Measurements from ENCODE around the gene FAM8A1.
"Not testable (repeated sequence)": the region's sequence is repeated elsewhere in the genome, so short reads cannot be mapped to it uniquely, and the experiment has no call there.

The FAM8A1 gene

GRCh38 chr6:17583811-17584210 lies 16.3 kb upstream of the FAM8A1 start:
- Histone ChIP-seq H3K4me3 (no peak overlapping the region), H3K9ac (no peak overlapping the region), H3K27me3 (peaks cover 19% of the 10 kb centered on the region), H4K20me1 (no peaks in the 10 kb centered on the region), H3K4me2 (peak overlapping the region; percentile 10; the same call in 1 of the 2 replicates), H3K9me3 (peaks cover 27% of the 10 kb centered on the region), H3K36me3 (no peaks in the 10 kb centered on the region), H3K27ac (no peak overlapping the region), H3K4me1 (peaks cover 26% of the 10 kb centered on the region)
- TF ChIP-seq Cebpa-rat (IDR thresholded peaks at IDR 0.05) = no peak

DNA sequence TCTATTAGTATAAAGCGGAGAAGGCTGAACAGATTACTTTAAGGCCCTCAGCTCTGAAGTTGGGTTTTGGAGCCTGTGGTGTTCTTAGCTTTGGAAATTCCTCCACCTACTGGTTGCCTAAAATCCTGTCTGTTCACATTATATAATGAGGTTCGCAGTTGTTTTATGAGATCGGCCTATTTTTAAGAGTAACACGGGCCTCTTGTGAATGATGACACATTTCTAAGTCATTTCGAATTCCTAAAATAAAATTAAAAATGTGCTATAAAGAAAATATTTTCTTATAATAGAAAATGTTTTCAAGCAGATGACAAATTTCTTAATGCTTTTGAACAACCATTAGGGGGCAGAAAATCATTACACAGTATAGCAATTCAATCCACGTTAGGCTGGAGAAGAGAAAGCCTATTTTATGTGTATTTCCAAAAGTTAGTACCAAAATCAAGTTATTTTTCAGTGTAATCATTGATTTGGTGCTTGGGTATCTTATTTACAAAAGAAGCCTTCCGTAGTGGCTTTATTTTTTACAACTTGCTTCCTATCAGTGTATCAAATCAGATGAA lies 15.8 kb upstream of the FAM8A1 start:
- H3K36me3 ChIP-seq = no peaks in the 10 kb centered on the region
- H4K20me1 ChIP-seq = no peaks in the 10 kb centered on the region
- H3K9me3 ChIP-seq = peaks cover 23% of the 10 kb centered on the region
- H3K4me2 ChIP-seq = peak overlapping the region; percentile 10; the same call in 1 of the 2 replicates
- H3K9ac ChIP-seq = no peak overlapping the region
- no peak overlapping the region for H3K27ac ChIP-seq
- H3K27me3 ChIP-seq = peaks cover 19% of the 10 kb centered on the region
- H3K4me3 ChIP-seq = no peak overlapping the region
- peaks cover 26% of the 10 kb centered on the region for H3K4me1 ChIP-seq
- TF ChIP-seq Cebpa-rat (IDR thresholded peaks at IDR 0.05) = no peak

DNA sequence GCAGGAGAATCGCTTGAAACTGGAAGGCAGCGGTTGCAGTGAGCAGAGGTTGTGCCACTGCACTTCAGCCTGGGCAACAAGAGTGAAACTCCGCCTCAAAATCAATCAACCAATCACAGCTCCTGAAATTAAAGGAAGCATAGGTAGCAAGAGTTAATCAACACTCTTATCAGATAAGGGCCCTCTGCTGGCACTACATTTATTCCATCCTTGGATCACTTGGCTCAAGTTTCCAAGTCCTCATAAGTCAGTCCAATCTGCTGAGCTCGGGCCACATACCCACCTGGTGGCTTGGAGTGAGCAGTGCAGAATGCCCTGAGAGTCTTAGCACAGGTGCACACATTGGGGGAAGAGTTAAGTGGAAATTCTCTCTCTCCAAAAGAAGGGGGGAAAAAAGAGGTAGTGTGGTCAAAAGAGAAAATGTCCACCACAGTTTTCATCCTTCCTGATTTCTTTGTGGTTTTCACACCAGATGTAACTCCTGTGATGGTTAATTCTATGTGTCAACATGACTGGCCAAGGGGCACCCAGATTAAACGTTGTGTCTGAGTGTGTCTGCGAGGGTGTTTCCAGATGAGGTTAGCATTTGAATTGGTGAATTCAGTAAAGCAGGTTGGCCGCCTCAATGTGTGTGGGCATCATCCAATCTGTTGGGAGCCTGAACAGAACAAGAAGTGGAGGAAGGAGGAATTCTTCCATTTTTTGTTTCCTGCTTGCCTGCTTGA lies 14.2 kb upstream of the FAM8A1 start:
- H3K27me3 ChIP-seq = peaks cover 10% of the 10 kb centered on the region
- no peak for TF ChIP-seq Cebpa-rat (IDR thresholded peaks at IDR 0.05)
- H3K9me3 ChIP-seq = peaks cover 9% of the 10 kb centered on the region; the same call in 1 of the 2 replicates
- no peaks in the 10 kb centered on the region for H3K36me3 ChIP-seq
- H3K4me1 ChIP-seq = peaks cover 26% of the 10 kb centered on the region
- H3K9ac ChIP-seq = no peak overlapping the region
- no peaks in the 10 kb centered on the region for H4K20me1 ChIP-seq
- peak overlapping the region; percentile 43 for H3K4me2 ChIP-seq
- no peak overlapping the region for H3K27ac ChIP-seq
- H3K4me3 ChIP-seq = no peak overlapping the region

GRCh38 chr6:17586623-17587022 lies 13.5 kb upstream of the FAM8A1 start:
- not testable (repeated sequence) for H3K9me3 ChIP-seq, H3K27me3 ChIP-seq, H3K4me2 ChIP-seq, H4K20me1 ChIP-seq, H3K4me3 ChIP-seq, H3K36me3 ChIP-seq, H3K9ac ChIP-seq, H3K27ac ChIP-seq
- peaks cover 26% of the 10 kb centered on the region for H3K4me1 ChIP-seq

DNA sequence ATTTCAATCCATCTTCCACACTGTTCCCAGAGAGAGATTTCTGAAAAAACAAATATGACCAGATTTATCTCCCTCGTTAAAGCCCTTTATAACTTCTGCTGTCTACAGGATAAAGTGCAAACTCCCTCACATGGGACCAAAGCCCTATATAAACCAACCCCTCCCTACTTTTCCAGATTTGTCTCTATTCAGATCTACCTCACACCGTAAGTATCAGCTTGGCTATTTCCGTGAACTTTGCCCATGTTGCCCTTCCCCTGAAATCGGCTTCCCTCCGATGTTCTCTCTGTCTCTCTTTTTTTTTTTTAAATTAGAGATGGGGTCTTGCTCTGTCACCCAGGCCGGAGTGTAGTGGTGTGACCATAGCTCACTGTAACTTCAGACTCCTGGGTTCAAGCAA lies 12.1 kb upstream of the FAM8A1 start:
- Histone ChIP-seq H3K4me1 (peaks cover 26% of the 10 kb centered on the region), H3K27me3 (no peaks in the 10 kb centered on the region), H3K9ac (no peak overlapping the region), H3K4me2 (no peak overlapping the region), H3K27ac (no peak overlapping the region), H3K36me3 (no peaks in the 10 kb centered on the region), H4K20me1 (no peaks in the 10 kb centered on the region), H3K9me3 (no peaks in the 10 kb centered on the region), H3K4me3 (no peak overlapping the region)
- no peak for TF ChIP-seq Cebpa-rat (IDR thresholded peaks at IDR 0.05)

GRCh38 chr6:17589406-17590096 lies 10.6 kb upstream of the FAM8A1 start:
- Histone ChIP-seq H3K4me1 (peaks cover 15% of the 10 kb centered on the region), H3K27me3 (no peaks in the 10 kb centered on the region), H3K36me3 (no peaks in the 10 kb centered on the region), H3K4me2 (no peak overlapping the region), H3K27ac (no peak overlapping the region), H3K9me3 (no peaks in the 10 kb centered on the region), H3K9ac (no peak overlapping the region), H3K4me3 (no peak overlapping the region), H4K20me1 (no peaks in the 10 kb centered on the region)
- no peak for TF ChIP-seq Cebpa-rat (IDR thresholded peaks at IDR 0.05)

DNA sequence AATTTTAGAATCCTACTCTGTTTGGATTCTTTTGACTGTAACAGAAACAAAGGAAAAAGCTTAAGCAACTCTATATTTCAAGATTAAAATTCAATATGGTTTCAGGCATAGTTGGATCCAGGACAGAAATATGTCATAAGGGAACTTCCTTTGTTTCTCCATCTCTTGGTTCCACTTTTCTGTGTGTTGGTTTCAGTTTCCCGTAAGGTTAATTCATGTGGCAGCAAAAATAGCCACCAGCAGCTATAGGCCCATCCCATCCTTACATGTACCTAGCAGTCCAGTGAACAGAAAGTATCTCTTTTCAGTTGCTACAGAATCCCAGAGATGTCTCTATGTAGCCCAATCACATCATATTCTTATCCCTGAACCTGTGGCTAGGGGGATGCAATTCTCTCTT lies 8.8 kb upstream of the FAM8A1 start:
- Histone ChIP-seq H4K20me1 (no peaks in the 10 kb centered on the region), H3K4me2 (no peak overlapping the region), H3K4me3 (no peak overlapping the region), H3K27me3 (no peaks in the 10 kb centered on the region), H3K9me3 (no peaks in the 10 kb centered on the region), H3K36me3 (no peaks in the 10 kb centered on the region), H3K27ac (no peak overlapping the region), H3K9ac (no peak overlapping the region), H3K4me1 (peaks cover 9% of the 10 kb centered on the region)
- TF ChIP-seq Cebpa-rat (IDR thresholded peaks at IDR 0.05) = no peak

DNA sequence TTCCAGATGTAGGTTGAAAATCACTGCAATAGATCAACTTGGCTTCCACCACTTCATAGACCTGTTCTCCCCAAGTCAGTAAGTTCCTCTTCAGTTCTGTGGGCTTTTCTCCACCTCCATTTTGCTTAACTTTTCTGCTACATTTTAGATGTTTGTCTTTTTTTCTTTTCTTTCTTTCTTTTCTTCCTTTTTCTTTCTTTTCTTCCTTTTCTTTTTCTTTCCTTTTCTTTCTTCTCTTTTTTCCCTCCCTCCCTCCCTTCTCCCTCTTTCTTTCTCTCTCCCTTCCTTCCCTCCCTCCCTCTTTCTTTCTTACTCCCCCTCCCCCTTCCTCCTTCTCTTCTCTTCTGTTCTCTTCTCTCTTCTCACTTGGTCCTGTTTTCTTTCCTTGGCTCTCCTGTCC lies 6.9 kb upstream of the FAM8A1 start:
- TF ChIP-seq Cebpa-rat (IDR thresholded peaks at IDR 0.05) = no peak
- Histone ChIP-seq H3K4me2 (no peak overlapping the region), H3K9ac (no peak overlapping the region), H3K36me3 (no peaks in the 10 kb centered on the region), H4K20me1 (no peaks in the 10 kb centered on the region), H3K4me3 (no peak overlapping the region), H3K4me1 (peaks cover 8% of the 10 kb centered on the region; the same call in 1 of the 2 replicates), H3K27ac (no peak overlapping the region), H3K27me3 (no peaks in the 10 kb centered on the region), H3K9me3 (peaks cover 4% of the 10 kb centered on the region; the same call in 1 of the 2 replicates)

- Histone ChIP-seq H3K36me3 (no peaks in the 10 kb centered on the region), H3K9me3 (peaks cover 4% of the 10 kb centered on the region; the same call in 1 of the 2 replicates), H3K27ac (no peak overlapping the region), H3K4me1 (peaks cover 15% of the 10 kb centered on the region; the same call in 1 of the 2 replicates), H4K20me1 (no peaks in the 10 kb centered on the region), H3K4me3 (no peak overlapping the region), H3K9ac (no peak overlapping the region), H3K27me3 (no peaks in the 10 kb centered on the region), H3K4me2 (no peak overlapping the region)
- no peak for TF ChIP-seq Cebpa-rat (IDR thresholded peaks at IDR 0.05)
These were observed 4.0 kb upstream of the FAM8A1 start for GRCh38 chr6:17596085-17596484.
